H4 (cell line): ENCODE results near the gene CPT1B. TPM values are rescaled to one million over a fixed set of nuclear protein-coding genes. Genes with fewer than 3 reads are reported as not detected.
A peak's percentile ranks its signal among the peaks of the same experiment; 100 is the strongest.
"Not testable (repeated sequence)": the region's sequence is repeated elsewhere in the genome, so short reads cannot be mapped to it uniquely, and the experiment has no call there.

Experiments
- DNase-seq: peaks from one replicate; pipeline ENCODE4 v3.0.0-alpha.2; 2015; ENCODE audit warnings: low spot score
- total RNA-seq: library from RNA; depleted of rRNA; stranded (reverse); fragments of >200 nt; shearing (Covaris generic); gene quantifications from 2 replicates; pipeline ENCODE4 v1.2.3, GENCODE V29; 2014

The CPT1B gene
- total RNA-seq, 1 experiment from 2014 or later: 2.0 TPM

- DNase-seq: no peak
These were observed 31.6 kb downstream of the CPT1B start for GRCh38 chr22:50546326-50547262.

- DNase-seq: no peak
These were observed 32.5 kb downstream of the CPT1B start, which contains the start of gene KLHDC7B for GRCh38 chr22:50545522-50546325. TSS of gene KLHDC7B (plus strand) at chr22:50545899. CDS start at chr22:50546244, 345 bp downstream.

- no peak for DNase-seq
These were observed 33.4 kb downstream of the CPT1B start for GRCh38 chr22:50544746-50545253.

GRCh38 chr22:50544078-50544745 is 34.0 kb downstream of the CPT1B start:
- DNase-seq: no peak

- peak; percentile 42 for DNase-seq
These were observed 35.8 kb downstream of the CPT1B start for GRCh38 chr22:50542416-50542927.

GRCh38 chr22:50541667-50542026 is 36.6 kb downstream of the CPT1B start:
- DNase-seq: peak; percentile 79

GRCh38 chr22:50540381-50540780 is 37.8 kb downstream of the CPT1B start:
- DNase-seq: no peak

- no peak for DNase-seq
These were observed 40.5 kb downstream of the CPT1B start for GRCh38 chr22:50537765-50538164.

GRCh38 chr22:50536226-50536625 is 42.0 kb downstream of the CPT1B start:
- DNase-seq: no peak

GRCh38 chr22:50535113-50535512 is 43.1 kb downstream of the CPT1B start:
- DNase-seq: no peak

- not testable (repeated sequence) for DNase-seq
These were observed 44.1 kb downstream of the CPT1B start for GRCh38 chr22:50533856-50534711.

- DNase-seq: no peak
These were observed 45.1 kb downstream of the CPT1B start for GRCh38 chr22:50532824-50533796.

- DNase-seq: no peak
These were observed 46.1 kb downstream of the CPT1B start for GRCh38 chr22:50531962-50532674.

- DNase-seq: no peak
These were observed 46.7 kb downstream of the CPT1B start for GRCh38 chr22:50531546-50531961.

- no peak for DNase-seq
These were observed 47.2 kb downstream of the CPT1B start for GRCh38 chr22:50530877-50531545.

- no peak for DNase-seq
These were observed 47.7 kb downstream of the CPT1B start for GRCh38 chr22:50530580-50530876.

GRCh38 chr22:50529897-50530579 is 48.2 kb downstream of the CPT1B start, which contains the start of gene TYMP:
TSS of gene TYMP (minus strand) at chr22:50530012. CDS start at chr22:50529709, 303 bp downstream.
- no peak for DNase-seq
